VCaP (cell line): Measurements from ENCODE around the gene CEP131.
"Not testable (repeated sequence)": the region's sequence is repeated elsewhere in the genome, so short reads cannot be mapped to it uniquely, and the experiment has no call there.

ENCODE experiments used
- H3K27ac ChIP-seq: fragments of 450-650 bp; 2 replicates; pipeline ENCODE4 v1.5.1; 2017
- TF ChIP-seq, protein P1 (sequence below): fragments of 450-650 bp; conservative IDR thresholded peaks from 2 replicates; pipeline ENCODE4 v1.5.1; 2017; ENCODE audit warnings: mild to moderate bottlenecking, moderate library complexity

The CEP131 gene

GRCh38 chr17:81150377-81151077 is 72.2 kb downstream of the CEP131 start:
- TF ChIP-seq, protein P1, sequence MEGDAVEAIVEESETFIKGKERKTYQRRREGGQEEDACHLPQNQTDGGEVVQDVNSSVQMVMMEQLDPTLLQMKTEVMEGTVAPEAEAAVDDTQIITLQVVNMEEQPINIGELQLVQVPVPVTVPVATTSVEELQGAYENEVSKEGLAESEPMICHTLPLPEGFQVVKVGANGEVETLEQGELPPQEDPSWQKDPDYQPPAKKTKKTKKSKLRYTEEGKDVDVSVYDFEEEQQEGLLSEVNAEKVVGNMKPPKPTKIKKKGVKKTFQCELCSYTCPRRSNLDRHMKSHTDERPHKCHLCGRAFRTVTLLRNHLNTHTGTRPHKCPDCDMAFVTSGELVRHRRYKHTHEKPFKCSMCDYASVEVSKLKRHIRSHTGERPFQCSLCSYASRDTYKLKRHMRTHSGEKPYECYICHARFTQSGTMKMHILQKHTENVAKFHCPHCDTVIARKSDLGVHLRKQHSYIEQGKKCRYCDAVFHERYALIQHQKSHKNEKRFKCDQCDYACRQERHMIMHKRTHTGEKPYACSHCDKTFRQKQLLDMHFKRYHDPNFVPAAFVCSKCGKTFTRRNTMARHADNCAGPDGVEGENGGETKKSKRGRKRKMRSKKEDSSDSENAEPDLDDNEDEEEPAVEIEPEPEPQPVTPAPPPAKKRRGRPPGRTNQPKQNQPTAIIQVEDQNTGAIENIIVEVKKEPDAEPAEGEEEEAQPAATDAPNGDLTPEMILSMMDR: no peak
- H3K27ac ChIP-seq: no peak overlapping the region

DNA sequence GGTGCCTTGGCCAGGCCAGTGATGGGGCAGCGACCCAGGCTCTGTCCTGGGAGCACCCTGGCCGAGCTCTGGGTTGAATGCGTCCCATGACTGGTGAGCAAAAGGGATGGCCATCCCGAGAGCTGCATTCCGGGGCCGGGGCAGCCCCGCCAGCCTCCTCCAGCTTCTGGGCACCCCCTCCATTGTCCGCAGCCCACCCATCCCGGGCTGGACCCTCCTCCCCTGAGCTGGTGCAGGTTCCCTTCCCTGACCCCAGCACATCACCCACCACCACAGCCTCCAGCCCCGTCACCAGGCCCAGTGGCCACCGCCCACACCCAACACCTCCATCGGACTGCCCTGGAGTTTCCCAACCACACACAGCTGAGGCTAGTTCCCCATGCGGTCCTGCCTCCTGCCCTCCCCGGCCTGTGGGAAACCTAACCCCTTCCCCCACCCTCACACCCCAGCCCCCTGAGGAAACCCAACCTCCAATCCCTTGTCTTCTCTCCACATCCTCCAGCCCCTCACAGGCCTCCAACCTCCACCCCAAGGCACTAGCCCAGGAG is 73.7 kb downstream of the CEP131 start:
- no peak overlapping the region for H3K27ac ChIP-seq
- TF ChIP-seq, protein P1: no peak

DNA sequence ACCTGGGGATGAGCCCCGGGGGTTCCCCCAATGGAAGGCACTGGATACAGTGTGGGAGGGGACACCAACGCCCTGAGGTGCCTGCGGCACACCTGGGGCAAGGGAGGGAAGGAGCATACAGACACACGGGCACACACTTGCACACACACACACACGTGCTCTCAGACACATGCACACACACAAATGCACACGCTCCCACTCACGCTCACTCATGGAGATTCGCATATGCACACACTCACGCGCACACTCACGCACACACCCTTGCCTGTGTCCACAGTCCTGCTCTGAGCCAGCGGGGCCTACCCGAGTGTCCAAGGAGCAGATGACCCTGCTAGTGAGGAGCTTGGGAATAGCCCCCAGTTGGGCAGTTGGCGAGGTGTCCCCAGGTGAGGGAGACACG is 74.2 kb downstream of the CEP131 start:
- H3K27ac ChIP-seq: no peak overlapping the region
- TF ChIP-seq, protein P1: no peak

- TF ChIP-seq, protein P1: no peak
- no peak overlapping the region for H3K27ac ChIP-seq
Measured at GRCh38 chr17:81147701-81148100, 75.1 kb downstream of the CEP131 start.

DNA sequence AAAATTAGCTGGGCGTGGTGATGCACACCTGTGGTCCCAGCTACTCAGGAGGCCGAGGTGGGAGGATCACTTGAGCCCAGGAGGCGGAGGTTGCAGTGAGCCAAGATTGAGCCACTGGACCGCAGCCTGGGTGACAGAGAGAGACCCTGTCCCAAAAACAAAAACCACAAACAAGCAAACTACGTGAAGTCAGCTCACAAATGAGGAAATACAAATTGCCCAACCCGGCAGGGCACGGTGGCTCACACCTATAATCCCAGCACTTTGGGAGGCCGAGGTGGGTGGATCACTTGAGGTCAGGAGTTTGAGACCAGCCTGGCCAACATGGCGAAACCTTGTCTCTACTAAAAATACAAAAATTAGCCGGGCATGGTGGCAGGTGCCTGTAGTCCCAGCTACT is 76.6 kb downstream of the CEP131 start:
- H3K27ac ChIP-seq: not testable (repeated sequence)

- TF ChIP-seq, protein P1: no peak
Measured at GRCh38 chr17:81144423-81144781, 78.4 kb downstream of the CEP131 start.

DNA sequence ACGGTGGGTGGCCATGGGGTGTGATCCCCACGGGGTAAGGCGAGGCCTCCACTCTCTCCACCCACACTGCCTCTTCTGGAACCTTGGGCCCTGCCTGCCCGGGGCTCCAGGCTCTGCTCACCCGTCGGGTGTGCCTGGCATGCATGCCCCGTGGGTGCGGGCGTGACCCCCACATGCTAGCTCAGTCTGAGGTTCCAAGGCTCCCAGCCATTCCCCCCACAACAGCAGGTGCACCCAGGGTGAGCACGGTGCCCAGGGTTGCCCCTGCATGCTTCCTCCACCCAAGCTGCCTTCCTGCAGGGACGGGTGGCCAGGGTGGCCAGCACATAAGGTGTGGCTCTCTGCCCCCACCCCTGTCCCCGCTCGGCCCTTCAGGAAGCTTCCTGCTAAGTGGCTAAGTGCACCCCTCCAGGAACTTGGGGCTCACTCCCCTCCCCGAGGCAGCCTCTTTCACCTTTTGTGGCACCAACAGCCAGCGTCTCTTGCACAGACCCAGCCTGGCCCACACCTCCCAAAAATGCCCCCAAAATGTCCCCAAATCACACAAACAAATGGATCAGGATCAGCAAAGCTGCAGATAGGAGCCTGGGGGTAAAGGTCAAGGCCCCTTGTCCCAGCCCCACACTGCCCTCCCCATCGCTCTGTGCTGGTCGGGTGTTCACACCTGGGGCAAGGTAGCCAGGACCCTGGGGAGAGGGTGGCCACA is 78.9 kb downstream of the CEP131 start:
- TF ChIP-seq, protein P1: no peak
- no peak overlapping the region for H3K27ac ChIP-seq

More at GRCh38 chr17:81144423-81144781, 78.4 kb downstream of the CEP131 start:
- H3K27ac ChIP-seq: no peak overlapping the region

DNA sequence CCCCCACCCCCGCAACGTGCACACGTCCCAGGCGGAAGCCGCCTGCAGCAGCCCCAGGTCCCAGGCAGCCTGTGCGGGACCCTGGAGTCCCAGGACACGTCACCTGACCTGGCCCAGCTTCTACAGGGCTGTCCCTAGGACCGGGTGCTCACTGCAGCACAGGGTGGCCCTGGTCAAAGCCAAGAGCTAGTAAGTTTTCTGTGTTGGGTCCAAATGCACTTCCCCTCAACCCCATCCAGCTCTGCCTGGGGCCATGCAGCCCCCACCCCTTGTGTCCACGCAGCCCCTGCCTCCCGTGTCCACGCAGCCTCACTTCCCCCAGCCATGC is 79.6 kb downstream of the CEP131 start:
- TF ChIP-seq, protein P1: no peak
- H3K27ac ChIP-seq: peak overlapping the region; percentile 58; the same call in 1 of the 2 replicates
